Astrocyte (in vitro differentiated cells and primary cell): ENCODE results near the gene PKDREJ.

Source experiments
- CTCF ChIP-seq: IDR thresholded peaks from 2 replicates; pipeline ENCODE4 v1.5.1; 2011; ENCODE audit warnings: low read depth, mild to moderate bottlenecking, inconsistent platforms, low read length, moderate library complexity; ENCODE audit not compliant: insufficient read depth
- EZH2 ChIP-seq: IDR thresholded peaks from 2 replicates; pipeline ENCODE4 v1.6.1; 2012; ENCODE audit warnings: mild to moderate bottlenecking, low read length, inconsistent platforms; ENCODE audit not compliant: insufficient read depth

- no peak for TF ChIP-seq CTCF
- TF ChIP-seq EZH2, result no peak
These were observed 22.6 kb downstream of the PKDREJ start for GRCh38 chr22:46240506-46240905.
